ENCODE data around the gene ACTA2. TPM values are rescaled to one million over a fixed set of nuclear protein-coding genes. Genes with fewer than 3 reads are reported as not detected.
A peak's percentile ranks its signal among the peaks of the same experiment; 100 is the strongest.
"Not testable (repeated sequence)": the region's sequence is repeated elsewhere in the genome, so short reads cannot be mapped to it uniquely, and the experiment has no call there.

ACTA2 gene
- total and polyA plus RNA-seq, 7 donors, result 39.6 to 73.1 (median 56.6) TPM

DNA sequence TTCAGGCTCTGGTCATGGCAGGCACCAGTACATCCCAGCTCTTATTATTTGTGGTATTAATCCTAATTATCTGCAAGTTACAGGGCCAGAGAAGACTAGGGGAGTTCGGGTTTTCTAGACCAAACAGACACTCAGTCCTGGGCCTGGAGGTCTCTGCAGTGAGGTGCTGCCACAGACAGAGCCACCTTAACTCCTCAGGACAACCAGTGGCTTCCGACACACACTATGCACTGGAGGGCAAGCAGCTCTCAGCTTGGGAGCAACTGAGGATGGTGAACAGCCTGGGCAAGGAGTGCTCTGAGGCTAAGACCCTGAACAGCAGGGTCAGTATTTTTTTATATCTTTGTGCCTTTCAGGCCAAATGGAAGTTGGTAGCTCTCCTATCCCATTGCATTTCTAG lies 19.0 kb downstream of the ACTA2 start:
- intact Hi-C loops (cut with DNase I), result loop anchor here (1.0 to 10.0 kb wide), 3 partner anchors 96 to 281 kb away; no protein-coding TSS in a partner anchor
- no peaks in the 10 kb centered on the region for H3K9me3 ChIP-seq
- H3K36me3 ChIP-seq (ENCODE audit: insufficient read depth in 1 of 2, low read depth in 1 of 2), result peaks cover 0 to 4% of the 10 kb centered on the region in 2 donors
- H3K27me3 ChIP-seq (ENCODE audit: insufficient read depth in 3 of 3, low read length in 2 of 3), result no peaks in the 10 kb centered on the region
- no peak overlapping the region for H3K27ac ChIP-seq
- DNase-seq, result no peak
- WGBS, 3 donors, result 84 to 88% (median 85%) methylated on average over 2 of the region's 2 CpGs
- no peak for ATAC-seq
- no peak overlapping the region for H3K4me3 ChIP-seq
- H3K4me1 ChIP-seq, result peaks cover 3% of the 10 kb centered on the region
- TF ChIP-seq CTCF (IDR thresholded peaks at IDR 0.05), result no peak

DNA sequence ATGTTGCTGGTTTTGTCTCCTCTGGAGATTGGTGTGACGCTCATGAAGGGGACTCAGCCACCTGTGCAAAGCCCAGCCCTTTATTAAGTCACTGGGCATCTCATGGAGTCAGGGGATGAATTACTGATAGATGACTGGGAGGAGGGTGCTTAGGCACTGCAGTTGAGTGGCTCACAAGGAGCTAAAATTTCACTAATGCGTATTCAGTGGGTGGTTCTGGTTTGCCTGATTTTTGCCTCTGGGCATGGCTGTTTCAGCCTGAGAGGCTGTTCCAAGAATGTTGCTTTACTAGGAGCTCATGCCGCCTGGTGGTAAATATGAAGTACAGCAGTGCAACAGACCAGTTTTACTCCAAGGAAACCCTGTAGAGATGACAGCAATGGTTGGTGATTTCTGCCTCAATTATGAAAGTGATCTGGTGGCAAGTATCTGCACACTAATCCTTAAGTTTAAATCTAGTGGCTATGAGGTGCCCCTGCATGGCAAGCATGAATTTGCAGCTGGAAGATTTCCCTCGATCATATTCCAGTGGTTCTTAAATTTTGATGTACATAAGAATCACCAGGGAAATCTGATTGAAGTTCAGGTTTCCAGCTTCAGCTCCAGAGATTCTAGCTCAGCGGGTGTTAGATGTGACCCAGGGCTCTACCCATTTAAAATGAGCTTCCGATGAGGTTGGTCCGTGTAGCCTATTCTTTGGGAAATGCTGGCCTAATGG lies 19.9 kb downstream of the ACTA2 start:
- no peaks in the 10 kb centered on the region for H3K27me3 ChIP-seq (ENCODE audit: insufficient read depth in 3 of 3, low read length in 2 of 3)
- H3K9me3 ChIP-seq, result no peaks in the 10 kb centered on the region

GRCh38 chr10:88932029-88932428 lies 20.5 kb downstream of the ACTA2 start:
- not testable (repeated sequence) for DNase-seq; ATAC-seq; H3K27me3 ChIP-seq (ENCODE audit: insufficient read depth in 3 of 3, low read length in 2 of 3); H3K27ac ChIP-seq; H3K4me1 ChIP-seq; H3K36me3 ChIP-seq (ENCODE audit: insufficient read depth in 1 of 2, low read depth in 1 of 2); H3K9me3 ChIP-seq; H3K4me3 ChIP-seq
- intact Hi-C loops (cut with DNase I), result loop anchor here in 1 of 2 donors (5.0 to 10.0 kb wide), 2 partner anchors 95 to 283 kb away; no protein-coding TSS in a partner anchor
- WGBS, 3 donors, result 75 to 77% (median 75%) methylated on average over 5 of the region's 5 CpGs

More for the DNA sequence above, 19.9 kb downstream of the ACTA2 start:
- TF ChIP-seq CTCF (IDR thresholded peaks at IDR 0.05), result peak; percentile 79
- Histone ChIP-seq H3K27ac (no peak overlapping the region), H3K4me3 (no peak overlapping the region), H3K4me1 (peaks cover 3% of the 10 kb centered on the region), H3K36me3 (ENCODE audit: insufficient read depth in 1 of 2, low read depth in 1 of 2) (peaks cover 0 to 4% of the 10 kb centered on the region in 2 donors)
- intact Hi-C loops (cut with DNase I), result loop anchor here (1.0 to 10.0 kb wide), 3 partner anchors 95 to 282 kb away; no protein-coding TSS in a partner anchor
- peak; percentile 24 to 54 for DNase-seq
- WGBS, 3 donors, result 27 to 39% (median 33%) methylated on average over 7 of the region's 7 CpGs
- ATAC-seq, result peak; percentile 68 to 83 (median 78)

DNA sequence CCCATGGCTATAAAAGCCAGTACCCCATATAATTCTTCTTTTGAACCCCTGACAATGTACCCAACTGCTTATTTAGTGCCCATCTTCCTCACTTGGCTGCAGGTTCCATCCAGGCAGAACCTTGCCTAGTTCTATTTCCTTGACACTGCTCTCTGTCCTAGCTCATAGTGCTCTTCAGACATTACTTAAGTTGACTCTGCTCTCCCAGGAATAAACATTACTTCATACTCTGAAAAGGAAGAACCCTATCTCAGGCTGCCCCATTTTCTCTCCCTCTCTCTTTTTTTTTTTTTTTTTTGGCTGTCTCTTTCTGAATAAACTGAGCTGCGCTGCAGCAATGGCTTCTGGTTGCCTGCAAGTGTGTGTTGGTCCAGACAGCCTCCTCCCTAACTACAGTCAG lies 21.0 kb downstream of the ACTA2 start:
- ATAC-seq (peak in 2 of 4 donors; percentile 31 to 34), DNase-seq (no peak)
- Histone ChIP-seq H3K9me3 (no peaks in the 10 kb centered on the region), H3K4me1 (peaks cover 3% of the 10 kb centered on the region), H3K27me3 (ENCODE audit: insufficient read depth in 3 of 3, low read length in 2 of 3) (no peaks in the 10 kb centered on the region), H3K27ac (no peak overlapping the region), H3K4me3 (no peak overlapping the region), H3K36me3 (ENCODE audit: insufficient read depth in 1 of 2, low read depth in 1 of 2) (no peaks in the 10 kb centered on the region)
- 74 to 85% (median 78%) methylated on average over 1 of the region's 1 CpG for whole genome bisulfite sequencing, 3 donors
- intact Hi-C loops (cut with DNase I), result loop anchor here in 1 of 2 donors (5.0 to 10.0 kb wide), 2 partner anchors 94 to 283 kb away; no protein-coding TSS in a partner anchor
- no peak for TF ChIP-seq CTCF (IDR thresholded peaks at IDR 0.05)

DNA sequence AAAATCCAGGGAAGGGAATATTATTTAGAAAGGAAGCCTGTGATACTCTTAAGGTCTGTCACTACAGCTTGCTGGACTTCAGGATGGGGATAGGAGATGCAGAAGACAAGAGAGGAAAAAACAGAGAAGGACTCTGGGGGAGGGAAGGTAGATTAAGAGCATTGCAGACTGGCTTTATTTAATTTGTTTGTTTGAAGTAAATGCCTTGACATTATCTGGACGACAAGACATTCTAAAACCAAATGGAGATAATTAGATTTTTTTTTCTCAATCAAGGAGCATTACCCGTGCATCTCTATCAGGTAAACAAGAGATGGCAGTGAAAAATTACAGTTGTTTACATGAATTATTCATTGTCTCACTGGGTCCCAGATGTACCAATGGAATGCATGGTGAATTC lies 24.3 kb downstream of the ACTA2 start:
- H3K27ac ChIP-seq, result no peak overlapping the region
- no peak for TF ChIP-seq CTCF (IDR thresholded peaks at IDR 0.05)
- H3K36me3 ChIP-seq (ENCODE audit: insufficient read depth in 1 of 2, low read depth in 1 of 2), result no peaks in the 10 kb centered on the region
- intact Hi-C loops (cut with DNase I), result loop anchor here in 1 of 2 donors (5.0 kb wide), 1 partner anchor 41 kb away; no protein-coding TSS in a partner anchor
- 35 to 48% (median 41%) methylated on average over 2 of the region's 2 CpGs for WGBS, 3 donors
- peaks cover 3% of the 10 kb centered on the region for H3K4me1 ChIP-seq
- H3K27me3 ChIP-seq (ENCODE audit: insufficient read depth in 3 of 3, low read length in 2 of 3), result no peaks in the 10 kb centered on the region
- ATAC-seq (no peak), DNase-seq (no peak)
- H3K9me3 ChIP-seq, result no peaks in the 10 kb centered on the region
- no peak overlapping the region for H3K4me3 ChIP-seq
